ENCODE measurements around the gene CSNK1E.

Gene CSNK1E

GRCh38 chr22:38292694-38293093 is 24.5 kb downstream of the CSNK1E start:
- TF ChIP-seq, protein P1, sequence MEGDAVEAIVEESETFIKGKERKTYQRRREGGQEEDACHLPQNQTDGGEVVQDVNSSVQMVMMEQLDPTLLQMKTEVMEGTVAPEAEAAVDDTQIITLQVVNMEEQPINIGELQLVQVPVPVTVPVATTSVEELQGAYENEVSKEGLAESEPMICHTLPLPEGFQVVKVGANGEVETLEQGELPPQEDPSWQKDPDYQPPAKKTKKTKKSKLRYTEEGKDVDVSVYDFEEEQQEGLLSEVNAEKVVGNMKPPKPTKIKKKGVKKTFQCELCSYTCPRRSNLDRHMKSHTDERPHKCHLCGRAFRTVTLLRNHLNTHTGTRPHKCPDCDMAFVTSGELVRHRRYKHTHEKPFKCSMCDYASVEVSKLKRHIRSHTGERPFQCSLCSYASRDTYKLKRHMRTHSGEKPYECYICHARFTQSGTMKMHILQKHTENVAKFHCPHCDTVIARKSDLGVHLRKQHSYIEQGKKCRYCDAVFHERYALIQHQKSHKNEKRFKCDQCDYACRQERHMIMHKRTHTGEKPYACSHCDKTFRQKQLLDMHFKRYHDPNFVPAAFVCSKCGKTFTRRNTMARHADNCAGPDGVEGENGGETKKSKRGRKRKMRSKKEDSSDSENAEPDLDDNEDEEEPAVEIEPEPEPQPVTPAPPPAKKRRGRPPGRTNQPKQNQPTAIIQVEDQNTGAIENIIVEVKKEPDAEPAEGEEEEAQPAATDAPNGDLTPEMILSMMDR (IDR thresholded peaks at IDR 0.05; ENCODE audit: insufficient read depth, missing control alignments) = no peak
- FAIRE-seq (no peak), DNase-seq (ENCODE audit: insufficient read length, low spot score) (no peak)

GRCh38 chr22:38291201-38291777 is 25.9 kb downstream of the CSNK1E start:
- DNase-seq (ENCODE audit: insufficient read length, low spot score) = no peak
- TF ChIP-seq, protein P1 (IDR thresholded peaks at IDR 0.05; ENCODE audit: insufficient read depth, missing control alignments) = no peak
- FAIRE-seq = no peak

DNA sequence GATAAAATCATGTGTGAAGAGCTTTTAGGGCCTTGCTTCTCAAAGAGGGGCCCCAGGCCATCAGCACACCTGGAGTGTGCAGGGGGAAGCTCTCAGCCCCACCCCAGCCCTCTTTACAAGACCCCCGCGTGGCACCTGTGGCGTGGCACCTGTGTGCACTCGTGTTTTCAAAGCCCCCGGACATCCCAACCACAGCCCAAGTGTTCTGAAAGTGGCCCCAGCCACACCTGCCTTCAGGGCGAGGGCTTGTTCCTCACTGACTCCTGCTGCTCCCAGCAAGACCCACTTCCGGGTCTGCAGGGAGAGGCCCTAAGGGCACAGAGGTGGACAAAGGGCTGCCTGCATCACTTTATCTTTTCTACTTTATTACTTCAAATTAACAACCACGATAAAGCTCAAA is 26.9 kb downstream of the CSNK1E start:
- DNase-seq (ENCODE audit: insufficient read length, low spot score) (no peak), FAIRE-seq (no peak)
- TF ChIP-seq, protein P1 (IDR thresholded peaks at IDR 0.05; ENCODE audit: insufficient read depth, missing control alignments) = no peak

DNA sequence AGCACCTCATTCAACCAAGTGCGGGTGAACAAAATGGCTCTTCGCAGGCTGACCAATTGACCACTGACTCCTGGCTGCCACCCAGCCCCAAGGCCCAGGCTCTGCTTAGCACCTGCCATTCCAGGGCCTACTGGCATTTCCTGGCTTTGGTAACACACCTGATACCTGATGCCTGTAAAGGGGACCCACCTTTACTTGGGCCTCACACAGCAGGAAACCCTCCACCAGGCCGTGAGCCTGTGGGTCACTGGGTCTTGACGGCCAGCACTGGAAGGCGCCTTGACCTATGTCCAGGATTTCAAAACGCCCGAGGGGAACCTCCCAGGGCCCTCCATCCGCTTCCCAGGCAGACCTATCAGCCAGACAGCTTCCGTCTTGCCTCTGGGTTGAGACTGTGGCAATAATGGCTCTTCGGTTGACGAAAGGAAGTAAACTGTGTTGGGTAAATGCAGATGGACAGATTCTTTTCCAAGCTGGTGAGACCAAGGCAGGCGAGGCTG is 27.6 kb downstream of the CSNK1E start:
- FAIRE-seq (no peak), DNase-seq (ENCODE audit: insufficient read length, low spot score) (no peak)
- TF ChIP-seq, protein P1 (IDR thresholded peaks at IDR 0.05; ENCODE audit: insufficient read depth, missing control alignments) = no peak

DNA sequence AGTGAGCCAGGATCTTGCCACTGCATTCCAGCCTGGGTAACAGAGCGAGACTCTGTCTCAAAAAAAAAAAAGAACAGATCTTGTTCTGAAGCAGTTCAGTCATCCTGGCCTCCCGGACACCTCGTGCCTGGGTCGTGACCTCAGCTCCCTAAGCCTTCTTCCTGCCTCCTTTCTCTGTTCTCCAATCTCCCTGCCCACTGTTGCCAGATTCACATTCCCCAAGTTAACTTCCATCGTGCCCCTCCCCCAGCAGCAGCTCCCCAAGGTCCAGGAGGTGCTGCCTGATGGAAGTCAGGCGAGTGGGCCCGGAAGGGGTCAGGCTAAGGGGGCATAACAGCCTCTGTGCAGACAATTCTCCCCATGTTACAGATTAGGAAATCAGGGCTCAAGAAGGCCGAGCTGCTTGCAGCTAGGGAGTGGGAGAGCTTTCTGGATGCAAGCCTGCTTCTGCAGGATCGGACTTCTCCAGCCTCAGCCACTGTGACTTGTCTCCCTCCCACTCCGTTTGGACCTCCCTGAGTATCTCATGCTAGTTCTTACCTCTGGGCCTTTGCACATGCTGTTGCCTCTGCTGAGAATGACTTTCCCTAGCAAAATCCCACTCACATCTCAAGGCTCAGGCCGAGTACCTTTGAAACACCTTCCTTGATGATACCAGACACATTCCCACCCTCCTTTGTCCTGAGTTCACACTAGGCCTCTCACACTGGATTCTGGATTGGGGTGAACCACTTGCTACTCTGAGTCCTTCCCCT is 30.1 kb downstream of the CSNK1E start:
- FAIRE-seq (no peak), DNase-seq (ENCODE audit: insufficient read length, low spot score) (no peak)
- TF ChIP-seq, protein P1 (IDR thresholded peaks at IDR 0.05; ENCODE audit: insufficient read depth, missing control alignments) = no peak

DNA sequence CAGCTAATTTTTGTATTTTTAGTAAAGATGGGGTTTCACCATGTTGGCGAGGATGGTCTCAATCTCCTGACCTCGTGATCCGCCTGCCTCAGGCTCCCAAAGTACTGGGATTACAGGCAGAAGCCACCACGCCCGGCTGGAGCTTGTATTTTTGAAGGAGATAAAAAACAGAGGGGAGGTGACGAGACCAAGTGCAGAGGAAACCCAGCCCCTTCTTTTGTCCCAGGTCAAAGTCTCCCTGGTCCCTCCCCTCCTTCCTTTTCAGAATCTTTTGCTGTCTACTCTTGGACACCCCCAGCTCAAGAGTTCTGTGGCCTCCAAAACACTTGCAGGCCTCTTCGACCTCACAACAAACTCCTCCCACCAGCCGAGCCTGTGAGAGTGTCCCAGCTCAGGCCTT is 32.2 kb downstream of the CSNK1E start:
- no peak for FAIRE-seq
- TF ChIP-seq, protein P1 (IDR thresholded peaks at IDR 0.05; ENCODE audit: insufficient read depth, missing control alignments) = no peak
- no peak for DNase-seq (ENCODE audit: insufficient read length, low spot score)

- no peak for FAIRE-seq
- DNase-seq (ENCODE audit: insufficient read length, low spot score) = no peak
- TF ChIP-seq, protein P1 (IDR thresholded peaks at IDR 0.05; ENCODE audit: insufficient read depth, missing control alignments) = no peak
Observed at GRCh38 chr22:38284042-38284402, 33.2 kb downstream of the CSNK1E start.

Measured in D721Med (cell line).